ENCODE measurements around the gene ELAC2. TPM values are rescaled to one million over a fixed set of nuclear protein-coding genes. Genes with fewer than 3 reads are reported as not detected.
"Not testable (repeated sequence)": the region's sequence is repeated elsewhere in the genome, so short reads cannot be mapped to it uniquely, and the experiment has no call there.

Gene ELAC2
- total RNA-seq, 1 donor from 2014 or later: 69.9 TPM

- no peak for DNase-seq (ENCODE audit: low read depth)
Measured at GRCh38 chr17:12990041-12990808, 27.6 kb downstream of the ELAC2 start.

DNA sequence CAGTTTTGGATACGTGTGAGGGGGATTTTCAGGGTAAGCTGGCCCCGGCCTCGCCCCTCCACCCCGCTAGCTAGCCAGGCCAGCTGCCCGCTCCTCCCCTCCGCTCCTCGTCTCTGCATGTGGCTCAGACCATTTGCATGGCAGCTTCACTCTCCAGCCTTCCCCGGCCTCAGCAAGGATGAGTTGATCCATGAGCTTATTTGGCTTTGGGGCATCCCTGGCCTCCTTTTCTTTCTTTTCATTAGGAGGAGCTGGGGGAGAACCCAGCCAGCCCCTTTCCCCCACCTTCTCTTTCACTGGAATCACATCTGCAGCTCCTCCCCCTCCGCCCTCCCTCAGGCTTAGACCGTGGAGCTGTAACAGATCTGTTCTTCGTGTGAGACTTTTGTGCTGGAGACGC lies 30.7 kb downstream of the ELAC2 start:
- no peak for DNase-seq (ENCODE audit: low read depth)

GRCh38 chr17:12985431-12986293 lies 32.2 kb downstream of the ELAC2 start:
- DNase-seq (ENCODE audit: low read depth): peak; percentile 40

DNA sequence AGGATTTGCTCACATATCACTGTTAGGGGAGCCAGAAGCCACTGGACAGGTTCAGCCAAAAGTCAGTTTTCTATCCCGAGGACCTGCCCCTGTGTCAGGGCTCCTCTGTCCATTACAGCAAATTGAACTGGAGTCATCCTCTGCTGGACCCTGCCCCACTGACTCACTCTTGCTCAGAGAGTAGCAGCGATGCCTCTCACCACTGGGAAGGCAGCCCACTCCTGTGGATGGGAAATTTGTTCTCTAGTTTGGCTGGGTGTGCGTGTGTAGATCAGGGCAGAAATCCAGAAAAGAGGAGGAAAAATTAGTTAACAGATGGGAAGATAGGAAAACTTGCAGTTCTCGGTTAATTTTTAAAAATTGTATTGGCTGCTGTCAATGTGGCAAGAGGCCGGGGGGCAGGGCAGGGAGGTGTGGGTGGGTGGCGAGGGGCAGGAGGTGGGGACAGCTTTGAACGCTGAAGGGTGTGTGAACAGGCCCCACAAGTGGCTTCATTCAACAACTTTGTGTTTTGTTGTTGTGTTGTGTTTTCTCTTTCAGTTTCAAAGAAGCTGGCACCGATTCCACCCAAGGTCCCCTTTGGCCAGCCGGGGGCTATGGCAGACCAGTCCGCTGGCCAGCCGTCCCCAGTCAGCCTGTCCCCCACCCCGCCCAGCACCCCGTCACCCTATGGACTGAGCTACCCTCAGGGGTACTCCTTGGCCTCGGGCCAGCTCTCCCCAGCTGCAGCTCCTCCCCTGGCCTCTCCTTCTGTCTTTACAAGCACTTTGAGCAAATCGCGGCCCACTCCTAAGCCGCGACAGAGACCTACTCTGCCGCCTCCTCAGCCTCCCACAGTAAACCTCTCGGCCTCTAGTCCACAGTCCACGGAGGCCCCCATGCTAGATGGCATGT lies 33.6 kb downstream of the ELAC2 start:
- peak; percentile 72 for DNase-seq (ENCODE audit: low read depth)

- DNase-seq (ENCODE audit: low read depth): no peak
Measured at GRCh38 chr17:12982224-12982623, 35.6 kb downstream of the ELAC2 start.

GRCh38 chr17:12979826-12980500 lies 37.9 kb downstream of the ELAC2 start:
- no peak for DNase-seq (ENCODE audit: low read depth)

- DNase-seq (ENCODE audit: low read depth): no peak
Measured at GRCh38 chr17:12979246-12979645, 38.6 kb downstream of the ELAC2 start.

GRCh38 chr17:12978787-12979186 lies 39.0 kb downstream of the ELAC2 start:
- DNase-seq (ENCODE audit: low read depth): not testable (repeated sequence)

DNA sequence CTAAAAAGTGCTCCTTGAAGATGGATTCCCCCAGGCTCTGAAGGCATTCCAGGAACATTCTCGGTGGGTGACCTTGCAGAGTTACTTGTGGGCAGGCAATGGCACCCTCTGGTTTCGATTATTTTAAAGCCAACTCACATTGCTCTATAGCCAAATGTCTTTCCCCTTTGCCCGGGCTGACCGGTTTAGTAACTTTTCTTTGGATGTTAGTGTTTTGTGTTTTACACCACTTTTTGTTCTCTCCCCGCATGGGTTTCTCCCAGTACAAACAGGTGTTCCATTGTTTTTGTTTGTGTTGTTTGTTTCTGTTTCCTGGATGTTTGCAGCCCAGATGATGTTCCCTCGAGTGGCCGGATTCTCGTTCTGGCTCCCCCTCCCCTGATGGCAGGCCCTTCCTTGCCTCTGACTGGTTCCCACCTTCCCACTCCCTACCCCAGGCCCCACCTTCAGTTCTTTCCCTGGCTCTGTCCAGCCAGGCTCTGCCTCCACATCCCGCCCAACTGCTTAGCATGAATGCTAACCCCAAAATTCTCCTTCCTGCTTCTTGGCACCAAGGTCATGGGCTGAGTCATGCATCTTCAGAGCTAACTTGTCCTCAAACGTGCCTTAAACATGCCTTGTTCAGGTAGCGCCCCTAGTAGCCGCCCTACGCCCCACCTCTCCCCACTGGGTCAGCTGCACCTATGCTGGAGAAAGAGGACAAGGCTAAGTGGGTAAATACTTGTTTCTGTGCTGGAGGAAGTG lies 40.6 kb downstream of the ELAC2 start:
- DNase-seq (ENCODE audit: low read depth): no peak

DNA sequence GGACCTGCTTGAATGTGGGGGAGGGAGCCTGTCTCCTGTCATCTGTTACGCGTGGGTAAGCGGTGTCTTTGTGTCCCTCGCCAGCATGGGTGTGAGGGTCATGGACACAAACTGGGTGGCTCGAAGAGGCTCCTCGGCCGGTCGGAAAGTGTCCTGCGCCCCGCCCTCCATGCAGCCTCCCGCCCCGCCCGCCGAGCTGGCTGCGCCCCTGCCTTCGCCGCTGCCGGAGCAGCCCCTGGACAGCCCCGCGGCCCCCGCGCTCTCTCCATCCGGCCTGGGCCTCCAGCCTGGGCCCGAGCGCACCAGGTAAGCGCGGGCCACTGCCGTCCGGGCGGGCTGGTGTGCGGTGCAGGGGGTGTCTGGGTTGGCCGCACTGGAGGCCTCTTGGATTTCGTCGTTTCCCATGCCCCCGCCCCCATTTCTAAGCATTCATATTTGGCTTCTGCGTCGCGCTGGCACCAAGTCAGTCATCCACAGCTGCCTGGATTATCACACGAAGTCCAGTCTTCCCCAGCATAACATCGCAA lies 43.8 kb downstream of the ELAC2 start:
- no peak for DNase-seq (ENCODE audit: low read depth)

GRCh38 chr17:12973496-12974004 lies 44.3 kb downstream of the ELAC2 start:
- no peak for DNase-seq (ENCODE audit: low read depth)

DNA sequence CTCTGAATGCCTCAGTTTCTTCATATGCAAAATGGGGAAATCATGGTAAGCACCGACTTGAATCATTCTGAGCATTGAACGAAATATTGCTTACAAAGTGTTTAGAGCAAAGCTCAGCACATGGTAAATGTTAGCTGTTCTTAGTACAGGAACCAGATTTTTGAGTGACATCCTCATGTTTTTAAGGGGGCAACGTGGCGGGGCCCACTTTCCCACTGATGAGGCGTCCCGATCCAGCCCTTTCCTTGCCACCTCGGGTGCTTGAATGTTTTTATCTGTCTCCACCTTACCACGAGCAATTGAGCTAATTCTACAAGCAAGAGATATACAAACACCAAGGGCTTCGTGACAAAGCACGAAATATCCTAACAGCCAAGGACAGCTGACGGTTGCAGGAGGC lies 49.9 kb downstream of the ELAC2 start:
- peak; percentile 26 for DNase-seq (ENCODE audit: low read depth)

DNA sequence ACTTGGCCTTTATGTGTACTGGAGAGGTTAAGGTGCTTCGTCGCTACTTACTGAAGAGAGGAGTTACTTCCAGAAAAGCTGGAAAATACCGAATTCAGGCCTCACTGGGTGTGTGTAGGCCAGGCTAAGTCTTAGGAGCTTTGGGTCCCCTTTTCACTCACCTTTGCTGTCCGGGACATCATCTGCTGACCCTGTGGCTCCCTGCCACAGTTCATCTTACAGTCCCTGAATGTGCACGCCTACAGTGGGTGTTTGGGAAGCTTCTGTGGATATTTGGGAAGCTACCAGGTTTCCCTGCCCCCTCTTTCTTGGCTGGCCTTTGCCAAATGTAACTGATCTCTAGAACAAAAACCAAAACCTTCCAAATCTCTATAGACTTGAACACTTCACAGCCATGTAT lies 51.4 kb downstream of the ELAC2 start:
- DNase-seq (ENCODE audit: low read depth): no peak

GRCh38 chr17:12965988-12966387 lies 51.8 kb downstream of the ELAC2 start:
- no peak for DNase-seq (ENCODE audit: low read depth)

DNA sequence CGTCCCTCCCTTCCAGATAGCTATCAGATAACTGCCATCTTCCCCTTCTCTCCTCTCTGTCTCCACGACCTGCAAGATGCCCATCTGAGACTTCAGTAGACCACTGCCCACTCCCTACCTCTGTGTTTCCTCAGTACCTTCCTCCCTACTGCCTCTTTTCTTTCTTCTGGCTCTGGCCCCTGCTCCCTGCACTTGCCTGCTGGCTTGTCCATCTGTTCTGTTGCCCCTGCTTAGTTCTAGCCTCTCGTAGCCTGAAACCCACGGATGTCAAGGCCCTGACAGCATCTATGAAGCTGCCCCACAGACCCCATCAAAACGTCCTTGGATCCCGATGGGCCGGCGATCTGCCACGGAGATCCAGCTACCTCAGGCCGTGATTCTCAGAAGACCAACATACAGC lies 53.0 kb downstream of the ELAC2 start:
- no peak for DNase-seq (ENCODE audit: low read depth)

DNA sequence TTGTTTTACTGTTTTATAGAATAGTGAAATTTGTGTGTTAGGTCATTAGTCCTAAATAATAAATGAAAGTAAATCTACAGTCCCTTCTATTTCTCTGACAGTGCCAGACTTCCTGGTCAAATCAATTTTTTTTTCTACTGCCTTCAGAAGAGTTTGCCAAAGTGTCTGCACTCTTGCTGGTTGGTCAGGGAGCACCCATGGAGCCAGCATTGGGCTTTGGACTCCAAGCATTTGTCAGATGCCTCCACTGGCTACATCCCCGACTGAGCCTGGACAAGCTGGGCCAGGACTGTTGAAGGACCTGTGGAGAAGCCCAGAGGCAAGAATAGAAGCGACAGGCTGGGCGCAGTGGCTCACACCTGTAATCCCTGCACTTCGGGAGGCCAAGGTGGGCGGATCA lies 53.7 kb downstream of the ELAC2 start:
- DNase-seq (ENCODE audit: low read depth): no peak

DNA sequence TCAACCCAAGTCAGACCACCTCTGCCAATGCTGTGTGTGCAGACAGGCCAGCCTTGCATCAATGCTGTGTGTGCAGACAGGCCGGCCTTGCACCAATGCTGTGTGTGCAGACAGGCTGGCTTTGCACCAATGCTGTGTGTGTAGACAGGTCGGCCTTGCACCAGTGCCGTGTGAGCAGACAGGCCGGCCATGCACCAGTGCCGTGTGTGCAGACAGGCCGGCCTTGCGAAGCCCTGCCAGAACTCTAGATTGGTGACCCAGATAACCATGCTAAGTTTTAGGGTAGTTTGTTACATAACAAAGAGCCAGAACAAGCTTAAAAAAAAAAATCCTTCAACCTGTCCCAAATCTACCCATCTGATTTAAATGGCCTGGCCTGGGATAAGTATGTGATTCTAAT lies 54.3 kb downstream of the ELAC2 start:
- DNase-seq (ENCODE audit: low read depth): no peak

GRCh38 chr17:12961655-12962054 lies 56.2 kb downstream of the ELAC2 start:
- no peak for DNase-seq (ENCODE audit: low read depth)

DNA sequence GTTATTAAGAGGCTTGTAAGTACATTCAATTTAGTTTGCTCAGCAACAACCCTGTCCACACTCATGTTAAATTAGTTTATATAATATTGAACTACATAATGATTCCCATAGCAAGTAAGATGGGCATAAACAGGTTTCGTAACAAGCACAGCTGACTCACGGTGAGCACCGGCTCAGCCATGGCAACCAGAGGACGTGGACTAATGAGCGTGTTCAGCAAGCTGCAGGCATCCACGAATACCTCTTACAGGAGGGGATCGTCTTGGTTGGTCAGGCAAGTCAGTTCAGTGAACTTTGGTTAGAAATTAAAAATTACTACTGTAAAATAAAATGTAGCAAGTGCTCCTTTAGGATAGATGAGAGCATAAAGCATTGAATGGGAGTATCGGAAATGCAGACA lies 58.4 kb downstream of the ELAC2 start:
- peak; percentile 6 for DNase-seq (ENCODE audit: low read depth)

- DNase-seq (ENCODE audit: low read depth): no peak
Measured at GRCh38 chr17:12958786-12959185, 59.0 kb downstream of the ELAC2 start.
